Activated B cell treated with CpG ODN at 0.5 μM for 24 hours (primary cell): ENCODE results near the gene DNAJB5. TPM values are rescaled to one million over a fixed set of nuclear protein-coding genes. Genes with fewer than 3 reads are reported as not detected.

ENCODE experiments used
- ATAC-seq: fragments of 200-7000 bp; cut with Tn5 transposase; one replicate; pipeline ENCODE4 v1.10.0; 2021; ENCODE audit warnings: low read depth, mild to moderate bottlenecking, moderate library complexity
- CTCF ChIA-PET: fragments of 350-600 bp; sonication (Branson Sonifier 250); formaldehyde crosslinking; loops from one replicate; lab custom pipeline; 2021; ENCODE audit warnings: antibody characterized with exemption; lab: Charles Lee
- POLR2A ChIA-PET: fragments of 350-600 bp; sonication (Branson Sonifier 250); formaldehyde crosslinking; loops from one replicate; lab custom pipeline; 2021; ENCODE audit warnings: antibody characterized with exemption; lab: Charles Lee
- DNase-seq: peaks from one replicate; pipeline ENCODE4 v3.0.0; 2022
- H3K27ac Mint-ChIP-seq: one replicate; pipeline ENCODE4 v1.8.0; 2020; ENCODE audit warnings: mixed read lengths
- H3K27me3 Mint-ChIP-seq: one replicate; pipeline ENCODE4 v1.8.0; 2021; ENCODE audit warnings: mixed read lengths
- H3K36me3 Mint-ChIP-seq: one replicate; pipeline ENCODE4 v1.8.0; 2021; ENCODE audit warnings: low read depth, mixed read lengths
- H3K4me1 Mint-ChIP-seq: one replicate; pipeline ENCODE4 v1.8.0; 2021; ENCODE audit warnings: mixed read lengths
- H3K4me3 Mint-ChIP-seq: one replicate; pipeline ENCODE4 v1.8.0; 2020; ENCODE audit warnings: mild to moderate bottlenecking, mixed read lengths
- H3K9me3 Mint-ChIP-seq: one replicate; pipeline ENCODE4 v1.8.0; 2020; ENCODE audit warnings: mixed read lengths
- intact Hi-C: fragments of 100-400 bp; cut with micrococcal nuclease; formaldehyde crosslinking; loops from one replicate; pipeline ENCODE4 v1.15.1; 2024
- total RNA-seq: library from RNA; stranded (reverse); gene quantifications from 2 replicates; pipeline ENCODE4 v1.2.3, GENCODE V29; 2022
- TF ChIP-seq, protein P1 (sequence below): fragments of 200-600 bp; IDR thresholded peaks from one replicate; pipeline ENCODE4 v1.8.0; 2022; ENCODE audit warnings: antibody characterized with exemption, mild to moderate bottlenecking

The DNAJB5 gene
- total RNA-seq, 1 donor from 2014 or later: 5.4 TPM

DNA sequence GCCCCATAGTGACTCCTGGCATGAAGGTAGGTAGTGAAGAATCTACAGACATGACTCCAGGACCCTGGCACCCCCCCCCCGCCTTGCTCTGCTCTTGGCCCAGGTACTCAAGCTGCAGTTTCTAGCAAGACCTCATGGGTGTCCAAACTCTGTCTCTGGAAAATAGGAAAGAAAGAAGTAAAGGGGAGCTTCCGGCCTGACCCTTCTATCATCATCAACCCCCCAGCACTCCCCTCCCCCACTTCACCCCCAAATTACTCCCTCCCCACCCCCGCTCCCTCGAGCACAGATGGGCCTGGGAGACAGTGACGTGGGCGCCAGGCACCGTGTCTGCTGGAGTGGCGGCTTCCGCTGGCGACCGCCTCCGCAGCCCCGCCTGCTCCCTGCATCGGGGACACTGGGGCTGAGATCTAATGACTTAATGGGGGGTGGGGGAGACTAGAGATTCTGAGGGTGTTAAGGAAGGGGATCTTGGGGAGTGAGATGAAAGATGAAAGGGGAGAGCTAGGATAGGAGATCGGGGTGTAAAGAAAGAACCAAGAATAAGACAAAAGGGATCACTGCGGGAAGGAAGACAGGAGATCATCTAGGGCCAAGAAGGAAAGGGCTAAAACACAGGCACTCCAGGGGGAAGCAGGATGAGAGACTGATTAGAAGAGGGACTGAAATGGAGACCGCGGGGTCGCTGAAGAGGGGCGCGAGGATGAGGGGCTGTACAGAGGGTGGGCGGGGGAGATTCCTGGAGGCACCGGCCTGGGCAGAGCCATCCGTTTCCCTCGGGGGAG is 1.1 kb upstream of the DNAJB5 start:
- Mint-ChIP-seq H3K36me3 (peaks cover 6% of the 10 kb centered on the region), H3K27me3 (peaks cover 2% of the 10 kb centered on the region), H3K4me3 (peak overlapping the region; percentile 97), H3K27ac (peak overlapping the region; percentile 92), H3K4me1 (peaks cover 77% of the 10 kb centered on the region), H3K9me3 (no peaks in the 10 kb centered on the region)
- ATAC-seq (no peak), DNase-seq (no peak)
- TF ChIP-seq, protein P1, sequence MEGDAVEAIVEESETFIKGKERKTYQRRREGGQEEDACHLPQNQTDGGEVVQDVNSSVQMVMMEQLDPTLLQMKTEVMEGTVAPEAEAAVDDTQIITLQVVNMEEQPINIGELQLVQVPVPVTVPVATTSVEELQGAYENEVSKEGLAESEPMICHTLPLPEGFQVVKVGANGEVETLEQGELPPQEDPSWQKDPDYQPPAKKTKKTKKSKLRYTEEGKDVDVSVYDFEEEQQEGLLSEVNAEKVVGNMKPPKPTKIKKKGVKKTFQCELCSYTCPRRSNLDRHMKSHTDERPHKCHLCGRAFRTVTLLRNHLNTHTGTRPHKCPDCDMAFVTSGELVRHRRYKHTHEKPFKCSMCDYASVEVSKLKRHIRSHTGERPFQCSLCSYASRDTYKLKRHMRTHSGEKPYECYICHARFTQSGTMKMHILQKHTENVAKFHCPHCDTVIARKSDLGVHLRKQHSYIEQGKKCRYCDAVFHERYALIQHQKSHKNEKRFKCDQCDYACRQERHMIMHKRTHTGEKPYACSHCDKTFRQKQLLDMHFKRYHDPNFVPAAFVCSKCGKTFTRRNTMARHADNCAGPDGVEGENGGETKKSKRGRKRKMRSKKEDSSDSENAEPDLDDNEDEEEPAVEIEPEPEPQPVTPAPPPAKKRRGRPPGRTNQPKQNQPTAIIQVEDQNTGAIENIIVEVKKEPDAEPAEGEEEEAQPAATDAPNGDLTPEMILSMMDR: no peak
- ChIA-PET CTCF (no interaction called here), POLR2A (interaction anchor here (2.1 kb wide), 1 partner anchor 83 kb away, joined by 8 read pairs; the partner anchor contains the start of gene VCP)
- intact Hi-C loops: loop anchor here (1.0 to 10.0 kb wide), 14 partner anchors 63 to 744 kb away; partner anchors contain the start of genes CCDC107, CREB3, DNAI1 and FAM219A

DNA sequence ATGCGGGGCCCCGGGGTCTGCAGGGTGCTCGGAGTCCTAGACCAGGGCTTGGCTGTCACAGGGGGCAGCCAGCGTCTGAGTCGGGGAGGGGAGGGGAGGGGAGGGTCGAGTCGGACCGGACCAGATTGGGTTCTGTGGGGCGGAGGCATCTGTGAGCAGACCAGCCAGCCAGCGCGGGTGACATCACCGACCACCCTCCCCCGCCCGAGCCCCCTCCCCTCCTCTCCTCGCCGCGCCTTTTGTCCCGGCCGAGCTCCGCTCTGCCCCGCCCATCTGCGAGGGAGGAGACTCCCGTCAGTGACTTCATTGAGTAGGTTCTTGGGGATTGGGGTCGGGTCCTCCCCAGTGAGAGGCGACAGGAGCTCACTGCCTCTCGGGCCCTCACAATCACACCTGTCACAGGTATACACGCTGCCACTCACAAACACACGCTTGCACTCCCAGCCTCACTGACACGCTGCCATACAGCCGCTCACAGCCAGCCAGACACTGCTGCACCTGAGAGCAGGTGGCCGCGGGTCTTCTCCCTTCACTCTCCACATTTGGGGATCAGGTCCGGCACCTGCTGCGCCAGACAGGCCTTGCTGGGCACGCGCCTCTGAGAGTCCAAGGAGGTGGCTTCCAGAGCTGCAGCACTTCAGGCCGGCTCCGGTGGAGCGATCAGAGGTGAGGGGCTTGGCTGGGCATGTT is 546 bp downstream of the DNAJB5 start:
- peaks cover 74% of the 10 kb centered on the region for H3K4me1 Mint-ChIP-seq
- no peak for DNase-seq
- peak overlapping the region; percentile 97 for H3K4me3 Mint-ChIP-seq
- TF ChIP-seq, protein P1: no peak
- ChIA-PET CTCF (interaction anchor here (1.7 kb wide), 1 partner anchor 61 kb away, joined by 9 read pairs; no protein-coding TSS in a partner anchor), POLR2A (interaction anchor here (0.6 to 2.1 kb wide), 8 partner anchors 23 to 1054 kb away, joined by 3 to 8 read pairs (median 4); partner anchors contain the start of genes STOML2 and VCP)
- H3K27me3 Mint-ChIP-seq: peaks cover 2% of the 10 kb centered on the region
- no peak for ATAC-seq
- no peaks in the 10 kb centered on the region for H3K9me3 Mint-ChIP-seq
- peaks cover 6% of the 10 kb centered on the region for H3K36me3 Mint-ChIP-seq
- intact Hi-C loops: loop anchor here (1.0 to 10.0 kb wide), 14 partner anchors 61 to 742 kb away; partner anchors contain the start of genes CCDC107, CREB3, DNAI1 and FAM219A
- peak overlapping the region; percentile 35 for H3K27ac Mint-ChIP-seq

DNA sequence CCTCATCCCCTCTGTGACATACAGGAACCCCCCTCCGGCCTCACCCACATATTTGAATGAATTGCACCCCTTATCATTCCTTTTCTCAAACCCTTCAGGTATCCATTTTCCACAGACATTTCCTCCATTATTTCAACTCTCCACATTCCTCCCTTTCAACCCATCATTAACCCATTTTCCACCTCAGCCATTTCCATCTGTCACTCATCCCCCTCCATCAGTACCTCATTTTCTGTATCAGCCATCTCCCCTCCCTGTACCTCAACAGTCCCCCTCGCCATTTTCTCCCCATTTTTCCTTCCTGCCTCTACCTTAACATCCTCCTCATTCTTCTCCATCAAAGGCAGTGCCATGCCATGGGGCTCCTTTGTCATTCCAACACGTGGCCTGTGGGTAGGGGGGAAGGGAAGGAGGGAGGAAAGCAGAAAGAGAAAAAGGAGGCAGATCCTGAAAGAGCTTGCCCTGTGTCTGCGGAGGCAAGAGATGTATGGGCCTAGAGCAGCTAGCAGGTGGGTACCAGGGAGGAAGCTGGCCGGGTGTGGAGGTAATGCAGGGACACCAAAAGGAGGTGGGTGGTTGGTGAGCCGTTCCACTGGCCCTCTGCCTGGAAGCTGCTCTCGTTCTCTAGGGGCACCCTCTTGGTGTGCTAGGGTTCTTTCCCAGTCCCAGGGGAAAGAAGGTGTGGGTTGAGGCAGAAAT is 1.5 kb downstream of the DNAJB5 start:
- peak overlapping the region; percentile 8 for H3K27ac Mint-ChIP-seq
- ChIA-PET POLR2A (interaction anchor here (0.9 to 1.9 kb wide), 2 partner anchors 10 to 81 kb away, joined by 3 to 9 read pairs; partner anchors contain the start of gene VCP), CTCF (interaction anchor here (1.3 kb wide), 1 partner anchor 60 kb away, joined by 5 read pairs; no protein-coding TSS in a partner anchor)
- no peaks in the 10 kb centered on the region for H3K9me3 Mint-ChIP-seq
- TF ChIP-seq, protein P1: no peak
- ATAC-seq (no peak), DNase-seq (no peak)
- H3K36me3 Mint-ChIP-seq: peaks cover 6% of the 10 kb centered on the region
- H3K27me3 Mint-ChIP-seq: peaks cover 2% of the 10 kb centered on the region
- peak overlapping the region; percentile 62 for H3K4me3 Mint-ChIP-seq
- H3K4me1 Mint-ChIP-seq: peaks cover 66% of the 10 kb centered on the region
- intact Hi-C loops: no loop called here

DNA sequence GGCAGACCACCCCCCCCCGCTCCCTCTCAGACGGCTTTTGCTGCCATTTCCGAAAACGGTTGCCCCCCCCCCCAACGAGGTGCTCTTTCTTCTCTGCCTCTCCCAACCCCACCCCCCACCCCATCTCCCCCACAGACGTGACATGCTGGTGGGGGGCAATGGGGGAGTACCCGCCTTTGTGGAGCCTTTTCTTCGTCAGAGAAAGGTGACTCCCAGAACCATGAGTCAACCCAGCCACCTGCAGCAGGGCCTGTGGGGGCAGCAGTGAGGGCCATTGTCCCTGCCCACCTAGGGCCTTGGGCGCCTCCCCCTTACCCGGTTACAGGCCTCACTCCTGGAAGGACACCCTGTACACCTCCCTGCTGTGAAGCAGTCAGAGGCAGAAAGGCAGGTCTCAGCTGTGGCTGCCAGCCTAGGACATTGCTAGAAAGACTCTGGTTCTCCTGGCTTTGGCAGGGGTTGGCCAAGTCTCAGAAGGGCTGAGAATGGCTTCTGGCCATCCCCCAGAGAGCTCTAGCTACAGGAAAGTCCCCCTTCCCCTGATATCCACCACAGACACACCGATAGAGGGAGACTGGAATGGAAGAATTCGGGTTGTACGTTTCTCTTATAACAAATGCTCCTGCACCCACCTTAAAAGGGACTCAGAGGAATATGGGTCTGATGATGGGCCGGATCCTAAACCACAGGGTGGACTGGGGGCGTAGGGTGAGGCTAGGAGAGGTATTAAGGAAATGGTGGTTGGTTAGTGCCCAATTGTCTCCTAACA is 2.2 kb downstream of the DNAJB5 start:
- no peak for DNase-seq
- H3K4me3 Mint-ChIP-seq: peak overlapping the region; percentile 24
- peaks cover 59% of the 10 kb centered on the region for H3K4me1 Mint-ChIP-seq
- TF ChIP-seq, protein P1: no peak
- H3K9me3 Mint-ChIP-seq: no peaks in the 10 kb centered on the region
- no peak for ATAC-seq
- ChIA-PET CTCF (interaction anchor here (1.3 kb wide), 1 partner anchor 59 kb away, joined by 5 read pairs; no protein-coding TSS in a partner anchor), POLR2A (interaction anchor here (0.9 to 1.9 kb wide), 2 partner anchors 9 to 80 kb away, joined by 3 to 9 read pairs; partner anchors contain the start of gene VCP)
- intact Hi-C loops: no loop called here
- peaks cover 8% of the 10 kb centered on the region for H3K36me3 Mint-ChIP-seq
- peaks cover 2% of the 10 kb centered on the region for H3K27me3 Mint-ChIP-seq
- H3K27ac Mint-ChIP-seq: peak overlapping the region; percentile 56
